GM20431 (cell line): Measurements from ENCODE around the gene PARD3B.
"Not testable (repeated sequence)": the region's sequence is repeated elsewhere in the genome, so short reads cannot be mapped to it uniquely, and the experiment has no call there.

Source experiments
- in situ Hi-C: fragments of 300-500 bp; cut with MseI, MboI; formaldehyde crosslinking; loops from one replicate; pipeline ENCODE4 v1.15.0; 2020; ENCODE audit warnings: low sequenced_read_pairs; ENCODE audit not compliant: unreplicated experiment

Gene PARD3B

GRCh38 chr2:205456682-205457081 lies 911.4 kb downstream of the PARD3B start:
- in situ Hi-C loops = no loop called here

- in situ Hi-C loops = no loop called here
Observed at GRCh38 chr2:205460217-205460616, 914.9 kb downstream of the PARD3B start.

- in situ Hi-C loops = no loop called here
Observed at GRCh38 chr2:205461169-205461568, 915.9 kb downstream of the PARD3B start.

- in situ Hi-C loops = no loop called here
Observed at GRCh38 chr2:205461678-205462665, 916.7 kb downstream of the PARD3B start.

GRCh38 chr2:205462681-205463345 lies 917.5 kb downstream of the PARD3B start:
- in situ Hi-C loops = no loop called here

- in situ Hi-C loops = no loop called here
Observed at GRCh38 chr2:205463466-205464025, 918.3 kb downstream of the PARD3B start.

GRCh38 chr2:205464681-205465080 lies 919.4 kb downstream of the PARD3B start:
- in situ Hi-C loops = no loop called here

- in situ Hi-C loops = no loop called here
Observed at GRCh38 chr2:205465791-205466190, 920.5 kb downstream of the PARD3B start.

- in situ Hi-C loops = no loop called here
Observed at GRCh38 chr2:205471776-205472175, 926.5 kb downstream of the PARD3B start.

GRCh38 chr2:205473791-205474190 lies 928.5 kb downstream of the PARD3B start:
- in situ Hi-C loops = no loop called here

GRCh38 chr2:205474741-205475415 lies 929.6 kb downstream of the PARD3B start:
- in situ Hi-C loops = no loop called here

GRCh38 chr2:205475416-205475768 lies 930.1 kb downstream of the PARD3B start:
- in situ Hi-C loops = no loop called here

GRCh38 chr2:205477016-205477705 lies 931.9 kb downstream of the PARD3B start:
- in situ Hi-C loops = no loop called here

GRCh38 chr2:205481861-205482260 lies 936.6 kb downstream of the PARD3B start:
- in situ Hi-C loops = no loop called here

- in situ Hi-C loops = no loop called here
Observed at GRCh38 chr2:205482399-205483081, 937.3 kb downstream of the PARD3B start.

- in situ Hi-C loops = no loop called here
Observed at GRCh38 chr2:205483095-205483494, 937.8 kb downstream of the PARD3B start.

- in situ Hi-C loops = no loop called here
Observed at GRCh38 chr2:205484215-205484614, 938.9 kb downstream of the PARD3B start.

GRCh38 chr2:205484764-205485163 lies 939.5 kb downstream of the PARD3B start:
- in situ Hi-C loops = no loop called here

GRCh38 chr2:205493528-205493927 lies 948.3 kb downstream of the PARD3B start:
- in situ Hi-C loops = not testable (repeated sequence)
